Measurements from ENCODE around the gene DHX16. TPM values are rescaled to one million over a fixed set of nuclear protein-coding genes. Genes with fewer than 3 reads are reported as not detected.
"Not testable (repeated sequence)": the region's sequence is repeated elsewhere in the genome, so short reads cannot be mapped to it uniquely, and the experiment has no call there.

DHX16 gene
- total RNA-seq, 1 experiment from 2014 or later: 55.5 TPM

DNA sequence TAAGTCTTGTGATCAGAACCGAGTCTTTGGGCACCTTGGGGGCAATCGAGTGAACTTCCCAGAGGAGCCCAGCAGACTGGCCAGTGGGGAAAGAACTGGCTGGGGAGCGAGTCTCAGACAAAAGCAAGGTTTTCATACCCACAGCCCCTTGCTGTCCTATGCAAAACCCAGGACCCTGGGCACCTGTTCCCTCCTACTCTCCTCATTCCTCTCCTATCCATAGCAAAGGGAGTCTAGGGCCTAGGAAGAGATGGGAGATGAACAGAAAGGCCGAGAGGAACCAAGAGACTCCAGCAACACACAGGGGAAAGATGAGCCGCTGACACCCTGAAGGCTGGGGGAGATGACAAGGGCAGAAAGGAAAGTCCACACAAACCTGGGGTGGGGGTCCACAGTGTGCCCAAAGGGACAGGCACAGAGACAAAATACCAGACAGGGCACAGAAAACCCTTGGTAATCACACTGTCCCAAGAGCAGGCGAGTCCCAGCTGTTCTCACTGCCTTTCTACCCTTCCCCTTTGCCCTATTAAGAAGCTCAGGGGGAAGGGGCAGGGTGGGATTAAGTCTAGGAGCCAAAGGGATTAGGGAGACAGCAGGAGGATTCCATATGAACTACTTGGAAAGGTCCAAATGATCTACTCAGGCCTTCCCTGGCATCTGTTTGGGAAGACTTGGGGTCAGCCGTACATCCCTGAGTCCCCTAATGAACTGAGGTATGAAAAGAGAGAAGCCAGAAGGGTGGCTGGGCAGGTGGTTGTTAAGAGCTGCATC lies 7.1 kb upstream of the DHX16 start:
- DNase-seq (ENCODE audit: low read depth): no peak

DNA sequence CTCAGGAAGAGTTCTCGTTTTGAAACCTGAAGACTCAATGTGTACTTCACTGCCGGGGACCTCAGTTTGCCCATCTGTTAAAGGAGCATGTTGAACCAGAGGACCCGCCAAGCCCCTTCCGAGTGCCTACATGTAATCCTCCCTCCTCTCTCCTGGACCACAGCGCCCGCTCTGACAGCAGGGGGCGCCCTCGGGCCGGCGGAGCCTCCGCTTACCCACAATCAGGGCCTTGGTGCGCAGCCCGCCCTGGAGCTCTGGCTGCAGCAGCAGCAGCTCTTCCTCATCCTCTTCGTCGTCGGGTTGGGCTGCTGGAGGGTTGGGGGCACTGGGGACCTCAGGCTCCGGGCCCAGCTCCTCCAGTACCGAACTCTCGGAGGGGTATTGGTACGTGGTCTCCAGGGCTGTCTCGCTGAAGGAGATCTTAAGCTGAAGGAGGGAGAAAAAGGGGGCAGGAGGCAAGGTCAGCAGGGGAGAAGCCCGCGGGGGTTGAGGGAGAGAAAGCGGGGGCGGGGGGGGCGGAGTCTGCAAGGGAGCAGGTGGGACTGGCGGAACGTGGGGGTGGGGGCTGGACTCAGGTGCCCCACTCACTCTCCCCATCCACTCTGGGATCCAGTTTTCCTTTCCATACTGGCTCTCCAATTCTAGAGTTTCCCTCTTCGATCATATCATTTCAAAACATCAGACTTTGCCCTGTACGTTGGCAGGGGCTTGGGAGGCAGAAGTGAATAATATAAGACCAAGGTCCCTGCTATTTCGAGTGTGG lies 6.3 kb upstream of the DHX16 start:
- DNase-seq (ENCODE audit: low read depth): peak; percentile 81

DNA sequence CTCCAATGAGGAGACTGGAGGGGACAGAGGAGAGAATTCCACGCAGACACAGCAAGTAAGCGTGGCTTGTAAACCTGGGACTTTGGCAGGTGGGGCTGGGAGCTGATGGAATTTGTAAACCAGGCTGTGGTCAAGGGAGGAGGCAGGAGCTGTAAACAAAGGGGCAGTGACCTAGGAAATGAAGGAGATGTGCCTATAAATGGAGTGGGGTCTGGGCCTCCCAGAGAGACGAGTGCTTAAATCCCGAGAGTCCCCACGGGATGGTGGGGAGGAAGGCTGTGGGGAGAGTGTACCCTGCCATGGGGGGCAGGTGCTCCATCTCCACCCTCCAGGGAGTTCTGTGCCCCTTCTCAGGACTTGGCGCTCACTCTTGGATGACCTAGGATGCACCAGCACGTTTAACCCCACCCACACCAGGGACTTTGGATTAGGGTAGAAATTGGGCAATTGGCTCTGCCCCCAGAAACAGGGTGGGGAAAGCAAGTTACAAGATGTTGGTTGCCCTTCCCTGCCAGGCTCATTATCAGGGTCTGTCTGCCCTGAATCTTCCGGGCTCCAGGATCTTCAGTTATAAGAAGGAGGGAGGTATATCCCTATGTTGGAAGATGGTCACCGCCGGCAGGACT lies 4.0 kb upstream of the DHX16 start:
- DNase-seq (ENCODE audit: low read depth): no peak

DNA sequence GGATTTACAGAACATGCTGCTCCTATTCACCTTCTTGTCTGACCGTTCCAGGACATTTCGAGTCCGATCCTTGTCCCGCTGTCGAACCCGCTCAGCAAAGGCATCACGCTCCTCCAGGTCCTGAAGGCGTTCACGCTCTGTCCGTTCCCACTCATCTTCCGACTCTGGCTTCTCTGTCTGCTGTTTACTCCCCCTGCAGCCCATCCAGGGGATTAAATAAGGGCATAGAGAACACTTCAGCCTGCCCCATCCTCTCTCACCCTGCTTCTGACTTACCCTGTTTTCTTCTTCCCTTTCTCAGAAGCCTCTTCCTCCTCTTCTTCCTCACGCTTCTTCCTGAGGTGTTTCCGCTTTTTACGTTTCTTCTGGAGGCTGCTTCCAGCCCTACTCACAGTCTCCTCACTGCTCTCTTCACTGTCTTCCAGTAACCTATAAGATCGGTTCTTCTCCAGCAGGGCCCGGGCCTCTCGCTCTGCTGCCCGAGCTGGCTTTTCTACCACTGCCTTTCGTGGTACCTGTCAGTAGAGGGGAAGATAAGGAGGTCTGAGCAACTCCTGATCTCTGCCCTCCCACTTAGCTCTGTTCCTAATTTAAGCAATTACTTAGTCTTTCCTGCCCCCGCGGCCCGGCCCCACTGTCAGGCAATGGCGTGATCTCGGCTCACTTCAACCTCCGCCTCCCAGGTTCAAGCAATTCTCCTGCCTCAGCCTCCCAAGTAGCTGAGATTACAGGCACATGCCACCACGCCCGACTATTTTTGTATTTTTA lies 1.9 kb downstream of the DHX16 start:
- DNase-seq (ENCODE audit: low read depth): no peak

DNA sequence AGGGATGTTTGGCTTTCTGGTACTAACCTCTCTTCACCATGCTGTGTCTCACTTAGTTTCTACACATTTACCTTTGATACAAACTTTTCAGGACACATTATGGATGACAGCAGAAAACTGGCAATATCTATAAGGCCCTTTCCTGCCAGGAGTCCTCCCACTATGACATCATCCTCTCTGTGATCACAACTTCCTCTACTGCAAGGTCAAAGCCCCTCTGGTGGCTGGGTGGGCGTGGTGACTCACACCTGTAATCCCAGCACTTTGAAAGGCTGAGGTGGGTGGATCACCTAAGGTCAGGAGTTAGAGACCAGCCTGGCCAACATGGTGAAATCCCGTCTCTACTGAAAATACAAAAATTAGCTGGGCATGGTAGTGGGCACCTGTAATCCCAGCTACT lies 6.5 kb downstream of the DHX16 start:
- peak; percentile 34 for DNase-seq (ENCODE audit: low read depth)

DNA sequence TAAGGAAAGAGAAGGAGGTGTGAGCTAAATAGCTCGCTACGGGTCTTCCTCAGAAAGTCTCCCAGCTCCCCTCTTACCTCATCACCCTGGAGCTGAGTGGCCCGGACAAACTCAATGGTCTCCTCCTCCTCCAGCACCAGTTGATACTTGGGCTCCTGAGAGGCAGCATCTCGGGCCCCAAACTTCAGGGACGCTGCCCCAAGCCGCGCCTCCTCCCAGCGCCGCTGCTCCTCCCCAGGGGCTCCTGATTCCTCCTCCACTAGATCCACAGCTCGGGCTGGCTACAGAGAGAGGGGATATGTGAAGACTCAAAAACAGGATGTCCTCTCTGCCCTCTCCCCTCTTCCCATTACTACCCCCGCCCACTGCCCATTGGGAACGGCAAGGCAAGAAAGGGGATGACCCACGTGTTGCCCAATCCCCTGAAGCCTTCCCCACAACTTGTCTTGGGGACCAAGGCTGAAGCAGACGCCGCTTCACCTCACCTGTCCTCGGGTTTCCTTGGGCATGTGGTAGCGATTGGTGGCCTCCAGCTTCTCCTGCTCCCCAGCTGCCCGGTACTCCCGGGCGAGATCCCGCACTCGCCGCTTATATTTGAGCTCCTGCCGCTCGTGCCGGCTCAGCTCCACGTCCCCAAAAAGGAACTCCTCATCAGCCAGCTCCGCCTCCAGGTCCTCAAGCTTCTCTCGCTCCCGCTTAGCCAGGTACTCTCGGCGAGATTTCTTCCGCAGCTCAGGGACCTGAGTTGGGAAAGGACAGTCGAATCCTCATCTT lies 7.6 kb downstream of the DHX16 start:
- no peak for DNase-seq (ENCODE audit: low read depth)

DNA sequence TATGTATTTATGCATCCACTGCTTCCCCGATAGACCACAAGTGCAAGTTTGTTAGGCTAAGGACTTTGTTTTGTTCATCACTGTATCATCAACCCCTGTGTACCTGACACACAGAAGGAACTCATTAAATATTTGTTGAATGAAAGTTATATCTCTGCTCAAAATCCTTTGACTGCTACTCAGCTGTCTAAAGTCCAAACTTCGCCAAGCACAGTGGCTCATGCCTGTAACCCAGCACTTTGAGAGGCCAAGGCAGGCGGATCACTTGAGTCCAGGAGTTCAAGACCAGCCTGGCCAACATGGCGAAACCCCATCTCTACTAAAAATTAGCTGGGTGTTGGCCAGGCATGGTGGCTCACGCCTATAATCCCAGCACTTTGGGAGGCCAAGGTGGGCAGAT lies 14.9 kb downstream of the DHX16 start:
- not testable (repeated sequence) for DNase-seq (ENCODE audit: low read depth)

DNA sequence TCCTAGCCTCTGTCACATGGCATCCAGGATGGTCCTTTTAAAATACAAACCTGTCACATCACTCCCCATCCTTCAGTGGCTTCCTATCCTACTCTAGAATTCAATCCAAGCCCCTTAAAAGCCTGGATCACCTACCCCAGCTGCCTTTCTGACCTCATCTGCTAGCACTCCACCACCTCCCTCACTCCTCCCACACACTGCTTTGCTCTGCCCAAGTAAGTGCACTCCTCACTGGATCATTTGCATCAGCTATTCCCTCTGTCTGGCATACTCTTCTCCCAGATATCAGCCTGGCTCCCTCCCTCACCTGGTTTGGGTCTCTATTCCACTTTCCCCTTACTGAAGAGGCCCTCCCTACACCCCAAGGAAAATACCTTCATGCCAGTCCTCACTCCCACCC lies 15.4 kb downstream of the DHX16 start:
- no peak for DNase-seq (ENCODE audit: low read depth)

DNA sequence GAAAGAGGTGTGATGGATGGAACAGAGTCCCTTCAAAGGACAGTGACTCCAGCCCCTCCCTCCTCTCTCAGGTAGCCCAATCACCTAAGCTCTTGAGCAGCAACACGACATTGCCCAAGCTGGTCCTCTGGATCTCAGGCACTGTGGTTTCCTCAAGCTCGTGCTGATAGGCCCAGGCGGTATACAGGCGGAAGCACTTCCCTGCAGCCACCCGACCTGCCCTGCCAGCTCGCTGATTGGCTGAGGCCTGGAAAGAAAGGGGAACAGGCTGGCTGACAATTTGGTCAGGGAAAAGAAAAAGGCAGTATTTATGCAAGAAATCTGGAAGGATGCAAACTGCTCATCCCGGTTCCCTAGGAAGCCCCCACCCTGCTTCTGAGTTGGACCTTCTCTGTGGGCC lies 16.3 kb downstream of the DHX16 start:
- DNase-seq (ENCODE audit: low read depth): no peak

DNA sequence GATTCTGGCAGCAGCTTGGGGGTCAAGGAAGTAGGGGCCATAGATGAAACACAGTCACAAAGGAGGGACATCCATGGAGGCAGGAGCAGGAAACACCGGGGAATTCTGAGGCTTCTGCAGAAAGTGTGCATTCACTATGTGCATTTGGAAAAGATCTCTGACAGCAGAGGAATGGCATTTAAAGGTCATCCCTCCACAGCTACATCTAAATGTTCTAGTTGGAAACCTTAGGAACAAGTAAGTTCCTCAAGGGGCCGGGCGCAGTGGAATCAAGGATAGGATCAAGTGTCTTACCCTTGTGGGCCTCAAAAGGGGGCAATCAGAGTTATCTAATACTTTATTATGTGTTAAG lies 17.1 kb downstream of the DHX16 start:
- no peak for DNase-seq (ENCODE audit: low read depth)

DNA sequence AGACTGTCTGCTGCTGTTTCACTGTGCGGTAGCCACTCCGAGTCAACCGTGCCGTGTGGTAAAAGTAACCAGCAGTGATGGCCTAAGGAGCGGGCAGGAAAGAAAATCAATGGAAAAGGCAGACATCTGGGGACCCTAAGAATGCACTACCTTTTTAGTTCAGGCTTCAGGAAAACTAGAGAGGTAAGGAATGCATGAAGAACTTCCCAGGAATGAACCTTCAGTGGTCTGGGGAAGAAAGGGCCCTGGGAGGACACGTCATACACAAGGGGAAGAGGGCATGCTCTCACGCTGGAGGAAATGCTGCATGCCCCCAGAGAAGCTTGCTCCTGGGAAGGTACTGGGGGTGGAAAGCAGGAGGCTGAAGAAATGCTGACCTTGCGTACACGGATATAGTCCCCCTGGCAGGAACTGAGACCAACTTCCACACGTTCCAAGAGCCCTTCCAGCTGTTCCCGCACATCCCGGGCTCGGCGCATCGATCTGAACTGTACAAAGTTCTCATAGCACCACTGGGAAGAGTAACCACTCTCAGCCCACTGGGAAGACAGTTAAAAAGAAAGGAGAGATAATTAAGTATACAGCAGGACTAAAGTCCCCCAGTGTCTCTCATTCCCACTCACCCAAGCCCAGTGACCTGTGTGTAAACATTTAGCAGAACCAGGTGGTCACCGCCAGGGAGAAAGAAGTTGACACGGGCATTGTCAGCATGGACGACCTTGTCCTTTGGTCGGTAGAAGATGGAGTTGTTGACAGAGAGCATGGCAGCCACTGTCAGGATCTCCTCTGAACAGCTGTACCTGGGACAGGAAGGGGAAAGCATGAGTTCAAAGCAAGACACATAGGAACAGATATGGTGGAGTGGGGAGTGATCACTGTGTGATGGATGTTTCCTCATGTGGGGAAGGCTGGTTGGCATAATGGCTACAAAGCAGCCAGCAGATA lies 17.7 kb downstream of the DHX16 start:
- no peak for DNase-seq (ENCODE audit: low read depth)

DNA sequence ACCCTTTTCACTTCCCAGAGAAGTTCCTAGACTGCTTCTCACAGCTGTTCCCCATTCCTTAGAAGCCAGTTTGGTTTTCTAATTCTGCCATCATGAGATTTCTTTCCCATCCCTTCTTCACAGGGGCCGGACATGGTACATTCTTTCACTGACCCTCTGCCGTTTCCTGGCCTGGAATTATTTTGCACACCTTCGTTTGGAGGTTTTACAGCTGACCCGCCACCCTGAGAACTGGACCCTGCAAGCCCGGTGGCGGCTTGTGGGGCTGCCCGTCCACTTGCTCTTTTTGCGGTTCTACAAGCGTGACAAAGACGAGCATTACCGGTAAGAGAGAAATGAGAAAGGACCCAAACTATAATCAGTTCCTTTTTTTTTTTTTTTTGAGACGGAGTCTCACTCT lies 21.7 kb downstream of the DHX16 start:
- DNase-seq (ENCODE audit: low read depth): no peak

DNA sequence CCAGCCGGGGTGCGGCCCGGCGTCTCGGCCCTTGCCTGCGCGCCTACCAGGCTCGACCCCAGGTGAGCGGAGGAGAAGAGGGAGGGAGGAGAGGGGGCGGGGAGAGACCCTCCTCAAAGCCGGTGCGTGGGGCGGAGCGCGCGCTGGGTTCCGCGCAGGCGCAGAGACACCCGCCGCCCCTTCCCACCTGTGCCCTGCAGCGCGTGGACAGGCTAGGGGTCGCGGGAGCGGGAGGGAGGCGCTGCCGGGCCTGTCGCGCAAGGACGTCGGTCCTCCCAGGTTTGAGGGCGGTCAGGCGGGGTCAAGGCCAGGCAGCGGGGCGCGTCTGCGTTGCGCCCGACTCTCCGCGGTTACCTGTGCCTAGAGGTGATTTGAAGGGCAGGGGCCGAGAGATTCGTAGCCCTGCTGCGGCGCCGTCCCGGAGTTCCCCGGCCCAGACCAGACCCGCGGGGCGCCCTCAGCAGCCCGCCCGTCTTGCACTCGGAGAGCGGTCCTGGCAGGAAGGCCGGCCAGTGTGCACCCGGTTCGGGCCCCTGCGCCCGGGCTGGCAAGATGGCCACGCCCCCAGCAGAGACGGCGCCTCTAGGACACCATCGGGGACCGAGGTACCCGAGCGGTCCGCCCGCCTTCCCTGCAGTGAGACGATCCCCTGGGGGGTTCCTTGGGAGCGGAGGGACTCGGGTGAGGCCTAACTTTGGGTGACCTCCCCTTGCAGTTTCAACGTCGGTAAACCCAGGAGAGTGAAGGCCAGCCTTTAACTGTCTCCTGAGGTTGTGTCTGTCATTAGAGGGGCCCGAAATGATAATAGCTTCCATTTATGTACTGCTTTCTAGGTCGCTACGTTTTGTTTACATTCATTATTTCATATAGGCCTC lies 25.3 kb downstream of the DHX16 start:
- peak; percentile 67 for DNase-seq (ENCODE audit: low read depth)

DNA sequence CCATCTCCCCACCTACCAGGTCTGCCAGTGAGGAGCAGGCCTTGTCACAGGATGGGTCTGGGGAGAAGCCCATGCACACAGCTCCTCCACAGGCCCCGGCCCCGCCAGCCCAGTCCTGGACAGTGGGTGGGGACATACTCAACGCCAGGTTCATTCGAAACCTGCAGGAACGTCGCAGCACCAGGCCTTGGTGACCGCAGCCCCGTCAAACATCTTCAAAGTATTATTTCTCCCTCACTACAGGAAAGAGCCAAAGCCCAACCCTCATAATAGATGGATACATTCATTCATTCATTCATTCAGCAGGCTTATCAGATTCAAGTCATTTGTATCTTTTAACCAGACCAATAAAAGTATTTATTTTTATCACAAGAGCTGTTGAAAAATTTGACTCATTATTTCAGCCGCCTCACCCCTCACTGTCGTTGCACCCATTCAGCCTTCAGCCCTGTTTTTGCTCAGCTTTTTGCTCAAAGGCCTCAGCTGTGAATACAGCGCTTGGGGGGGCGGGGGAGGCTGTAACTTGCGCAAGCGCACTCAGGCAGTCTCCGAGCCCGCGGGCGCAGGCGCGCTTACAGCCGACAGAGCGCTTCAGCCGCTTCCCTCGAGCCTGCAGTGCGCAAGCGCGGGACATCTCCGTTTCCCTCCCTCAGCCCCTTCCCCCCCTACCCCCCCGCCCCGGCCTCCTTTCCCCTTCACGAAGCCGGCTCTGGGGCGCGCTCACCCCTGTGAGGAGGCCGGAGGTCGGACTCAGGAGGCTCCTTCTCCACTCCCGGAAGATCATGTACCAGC lies 26.2 kb downstream of the DHX16 start, which contains the start of gene C6orf136:
Gene C6orf136, plus strand, starts transcription at position 684 of the 792 bp plus-strand sequence. Its CDS starts 99 bp downstream, at position 783.
- DNase-seq (ENCODE audit: low read depth): peak; percentile 82

DNA sequence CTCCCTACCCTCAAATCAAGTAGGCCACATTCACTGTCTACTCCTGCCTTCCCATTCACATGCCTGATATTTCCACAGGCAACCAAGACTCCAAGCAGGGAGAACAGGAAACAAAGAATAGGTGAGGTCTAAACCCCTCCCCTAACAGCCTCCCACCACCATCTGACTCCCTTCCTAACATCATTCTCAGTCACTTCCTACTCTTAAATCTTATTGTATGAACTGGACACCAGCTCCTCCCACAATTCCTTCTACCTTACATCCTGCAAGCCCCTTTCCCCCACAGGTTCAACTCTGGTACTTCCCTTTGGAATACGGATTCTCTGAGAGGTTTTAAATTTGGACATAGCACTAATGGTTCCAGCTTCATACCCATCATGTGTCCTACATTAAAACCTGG lies 26.8 kb downstream of the DHX16 start:
- DNase-seq (ENCODE audit: low read depth): no peak

DNA sequence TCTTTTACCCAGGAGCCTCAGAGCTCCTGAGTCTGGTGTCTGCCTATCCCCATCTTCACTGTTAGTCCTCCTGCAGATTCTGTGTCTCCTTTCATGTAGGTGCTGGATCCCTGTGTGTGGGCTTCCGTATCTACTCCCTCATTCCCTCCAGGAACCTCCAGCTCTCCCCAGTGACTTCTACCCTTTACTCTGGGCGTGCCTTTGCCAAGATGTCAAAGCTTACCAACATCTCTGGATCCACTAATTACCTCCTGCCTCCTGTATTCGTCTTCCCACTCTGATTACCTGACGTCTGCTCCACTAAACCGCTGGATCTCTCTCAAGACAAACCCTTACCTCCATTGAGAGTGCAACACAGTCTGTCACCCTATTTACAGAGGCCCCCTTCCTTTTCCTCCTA lies 28.0 kb downstream of the DHX16 start:
- DNase-seq (ENCODE audit: low read depth): no peak

DNA sequence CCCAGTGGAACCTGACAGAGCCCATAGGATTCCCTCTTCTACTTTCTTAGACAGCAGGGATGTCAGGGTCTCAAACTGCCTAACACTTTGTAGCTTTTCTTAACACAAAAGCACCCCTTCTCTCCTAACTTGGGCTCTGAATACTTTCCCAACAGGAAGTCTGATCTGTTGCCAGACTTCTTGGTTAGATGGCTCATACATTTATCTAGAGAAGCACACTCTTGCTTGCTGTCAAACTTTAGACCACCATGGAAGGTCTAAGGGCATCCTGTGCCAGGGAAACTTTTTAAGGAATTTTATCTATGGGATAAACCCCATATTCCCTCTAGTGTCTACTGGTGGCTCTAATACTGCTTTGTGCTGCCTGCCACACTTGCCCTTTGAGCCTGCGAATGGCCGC lies 29.1 kb downstream of the DHX16 start:
- DNase-seq (ENCODE audit: low read depth): no peak

DNA sequence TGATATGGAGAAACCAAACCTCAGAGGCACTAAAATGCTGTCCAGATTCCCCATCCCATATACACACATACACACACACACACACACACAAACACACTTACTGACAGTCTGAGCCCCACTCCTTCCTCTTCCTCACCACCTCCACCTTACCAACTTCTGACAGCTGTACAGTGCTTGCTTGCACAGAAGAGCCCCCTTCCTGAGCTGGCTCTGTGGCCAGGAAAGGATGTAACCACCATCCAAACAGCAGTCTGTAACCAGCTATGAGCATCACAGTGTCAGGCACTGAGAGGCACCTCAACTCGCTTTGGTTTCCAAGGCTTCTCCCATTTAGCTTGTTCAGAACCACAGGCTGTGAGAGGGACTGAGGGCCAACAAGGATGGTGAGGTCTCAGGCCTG lies 31.8 kb downstream of the DHX16 start:
- no peak for DNase-seq (ENCODE audit: low read depth)
